ENCODE results near the gene NCF2.

Gene NCF2

DNA sequence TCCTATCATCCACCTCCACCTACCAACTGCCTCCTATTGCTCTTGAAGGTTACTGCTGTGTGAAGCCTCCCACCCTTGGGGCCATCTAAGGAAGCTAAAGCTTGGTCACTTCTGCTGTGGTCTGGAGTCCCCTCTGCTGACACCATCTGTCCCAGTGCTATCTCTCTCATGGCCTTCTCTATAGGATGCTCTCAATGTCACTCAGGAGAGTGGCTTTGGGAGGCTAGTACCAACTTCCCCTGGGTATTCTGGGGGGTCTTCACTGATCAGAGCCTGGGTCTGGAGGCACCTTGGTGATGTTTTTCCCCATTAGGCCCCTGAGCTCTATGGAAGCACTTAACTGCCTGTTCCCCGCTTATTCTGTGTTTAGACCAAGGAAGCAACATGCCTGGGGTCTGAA, 12.3 kb upstream of the NCF2 start:
- TF ChIP-seq POLR2A (IDR thresholded peaks at IDR 0.05; ENCODE audit: low read length) (no peak), GATA1 (IDR thresholded peaks at IDR 0.05; ENCODE audit: low read depth, low read length) (no peak)
- no peak for DNase-seq

DNA sequence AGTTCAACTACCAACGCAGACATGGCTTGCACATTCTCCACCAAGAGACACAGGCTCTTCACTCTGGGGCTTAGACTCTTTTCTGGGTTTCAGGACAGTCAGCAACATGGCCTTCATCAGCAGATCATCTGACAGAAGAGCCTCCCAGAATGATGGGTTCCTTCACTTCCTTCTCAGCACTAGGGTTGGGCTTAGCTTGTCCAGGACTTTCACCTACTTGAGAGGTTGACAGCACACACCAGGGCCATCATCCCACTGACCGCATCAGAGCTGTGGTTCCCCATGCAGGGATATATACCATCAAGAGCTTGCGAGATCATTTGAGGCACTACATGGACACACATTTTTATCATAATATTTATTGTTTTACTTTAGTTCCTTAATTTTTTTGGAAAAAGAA, 10.4 kb upstream of the NCF2 start:
- no peak for TF ChIP-seq GATA1 (IDR thresholded peaks at IDR 0.05; ENCODE audit: low read depth, low read length)
- no peak for TF ChIP-seq POLR2A (IDR thresholded peaks at IDR 0.05; ENCODE audit: low read length)
- no peak for DNase-seq

- peak; percentile 9 to 44 for DNase-seq
- TF ChIP-seq GATA1 (IDR thresholded peaks at IDR 0.05; ENCODE audit: low read depth, low read length) (no peak), POLR2A (IDR thresholded peaks at IDR 0.05; ENCODE audit: low read length) (no peak)
These were observed 9.9 kb upstream of the NCF2 start for GRCh38 chr1:183600136-183600535.

DNA sequence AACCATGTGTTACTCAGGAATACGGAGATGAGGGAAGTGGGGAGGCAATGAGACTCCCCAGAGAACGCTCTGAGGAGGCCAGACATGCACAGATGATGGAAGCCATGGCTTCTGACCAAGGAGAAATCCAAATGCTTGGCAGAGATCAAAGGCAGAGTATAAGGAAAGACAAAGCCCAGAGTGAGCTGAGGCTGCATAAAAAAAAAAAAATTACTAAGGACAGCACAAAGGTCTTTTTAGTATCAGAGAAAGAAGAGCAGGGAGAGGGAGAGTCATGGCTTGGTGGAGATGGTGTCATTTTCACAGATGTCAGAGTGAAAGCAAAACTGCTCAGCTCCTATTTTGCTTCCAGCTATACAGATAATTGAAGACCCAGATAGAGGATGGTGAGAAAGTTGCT, 8.1 kb upstream of the NCF2 start:
- TF ChIP-seq GATA1 (IDR thresholded peaks at IDR 0.05; ENCODE audit: low read depth, low read length) (no peak), POLR2A (IDR thresholded peaks at IDR 0.05; ENCODE audit: low read length) (no peak)
- no peak for DNase-seq

GRCh38 chr1:183597656-183598347, 7.5 kb upstream of the NCF2 start:
- DNase-seq, result no peak
- TF ChIP-seq POLR2A (IDR thresholded peaks at IDR 0.05; ENCODE audit: low read length) (no peak), GATA1 (IDR thresholded peaks at IDR 0.05; ENCODE audit: low read depth, low read length) (no peak)

DNA sequence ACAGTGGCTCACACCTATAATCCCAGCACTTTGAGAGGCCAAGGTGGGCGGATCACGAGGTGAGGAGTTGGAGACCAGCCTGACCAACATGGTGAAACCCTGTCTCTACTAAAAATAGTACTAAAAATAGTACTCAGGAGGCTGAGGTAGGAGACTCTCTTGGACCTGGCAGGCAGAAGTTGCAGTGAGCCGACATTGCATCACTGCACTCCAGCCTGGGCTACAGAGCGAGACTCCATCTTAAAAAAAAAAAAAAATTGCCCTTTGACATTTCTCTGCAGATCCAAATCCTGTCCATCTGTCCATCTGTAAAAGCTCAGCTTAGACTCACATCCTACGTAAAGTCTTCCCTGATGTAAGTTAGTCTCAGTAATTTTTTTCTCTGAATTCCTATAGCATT, 6.2 kb upstream of the NCF2 start:
- DNase-seq, result no peak
- TF ChIP-seq POLR2A (IDR thresholded peaks at IDR 0.05; ENCODE audit: low read length) (no peak), GATA1 (IDR thresholded peaks at IDR 0.05; ENCODE audit: low read depth, low read length) (no peak)

- TF ChIP-seq POLR2A (IDR thresholded peaks at IDR 0.05; ENCODE audit: low read length), result no peak
- no peak for TF ChIP-seq GATA1 (IDR thresholded peaks at IDR 0.05; ENCODE audit: low read depth, low read length)
- no peak for DNase-seq
These were observed 5.3 kb upstream of the NCF2 start for GRCh38 chr1:183595537-183595936.

DNA sequence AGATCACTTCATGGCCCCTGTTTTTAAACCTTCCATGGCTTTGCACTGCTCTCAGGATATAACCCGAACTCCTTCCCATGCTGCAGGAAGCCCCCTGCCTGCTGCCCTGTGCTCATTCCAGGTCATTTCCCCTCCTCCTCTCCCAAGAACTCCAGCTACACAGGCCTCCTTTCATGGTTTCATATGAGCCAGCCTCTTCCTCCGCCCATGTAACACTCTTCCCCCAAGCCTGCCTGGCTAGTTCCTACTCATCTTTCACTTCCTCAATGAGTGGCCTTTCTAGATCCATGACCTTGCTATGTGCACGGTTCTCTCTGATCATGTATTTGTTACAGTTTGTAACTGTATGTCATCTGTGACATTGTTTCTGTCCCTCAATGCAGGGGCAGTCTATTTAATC, 3.1 kb upstream of the NCF2 start:
- DNase-seq, result no peak
- TF ChIP-seq POLR2A (IDR thresholded peaks at IDR 0.05; ENCODE audit: low read length) (no peak), GATA1 (IDR thresholded peaks at IDR 0.05; ENCODE audit: low read depth, low read length) (no peak)

GRCh38 chr1:183592733-183593132, 2.5 kb upstream of the NCF2 start:
- DNase-seq, result no peak
- TF ChIP-seq POLR2A (IDR thresholded peaks at IDR 0.05; ENCODE audit: low read length) (no peak), GATA1 (IDR thresholded peaks at IDR 0.05; ENCODE audit: low read depth, low read length) (no peak)

GRCh38 chr1:183589874-183590243, 400 bp downstream of the NCF2 start:
- DNase-seq, result no peak
- no peak for TF ChIP-seq GATA1 (IDR thresholded peaks at IDR 0.05; ENCODE audit: low read depth, low read length)
- no peak for TF ChIP-seq POLR2A (IDR thresholded peaks at IDR 0.05; ENCODE audit: low read length)

DNA sequence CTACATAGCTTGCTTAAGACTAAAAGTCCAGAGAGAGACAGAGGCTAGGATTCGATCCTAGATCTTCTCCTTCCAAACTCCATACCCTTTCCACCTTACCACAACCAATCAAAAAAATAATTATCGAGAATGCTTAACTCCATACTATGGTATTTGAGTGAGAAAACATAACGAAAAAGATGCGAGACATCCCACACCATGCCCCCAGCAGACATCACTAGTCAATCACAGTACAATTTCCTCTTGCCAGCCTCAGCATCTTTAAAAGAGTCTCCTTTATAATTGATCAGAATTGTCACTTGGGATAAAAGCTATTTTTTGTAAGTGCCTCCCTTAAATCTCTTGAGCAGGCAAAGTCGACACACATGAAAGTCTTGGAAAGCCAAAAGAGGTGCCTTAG, 875 bp downstream of the NCF2 start:
- TF ChIP-seq POLR2A (IDR thresholded peaks at IDR 0.05; ENCODE audit: low read length) (no peak), GATA1 (IDR thresholded peaks at IDR 0.05; ENCODE audit: low read depth, low read length) (no peak)
- no peak for DNase-seq

GRCh38 chr1:183588827-183589226, 1.4 kb downstream of the NCF2 start:
- DNase-seq, result no peak
- TF ChIP-seq POLR2A (IDR thresholded peaks at IDR 0.05; ENCODE audit: low read length), result no peak
- TF ChIP-seq GATA1 (IDR thresholded peaks at IDR 0.05; ENCODE audit: low read depth, low read length), result no peak

DNA sequence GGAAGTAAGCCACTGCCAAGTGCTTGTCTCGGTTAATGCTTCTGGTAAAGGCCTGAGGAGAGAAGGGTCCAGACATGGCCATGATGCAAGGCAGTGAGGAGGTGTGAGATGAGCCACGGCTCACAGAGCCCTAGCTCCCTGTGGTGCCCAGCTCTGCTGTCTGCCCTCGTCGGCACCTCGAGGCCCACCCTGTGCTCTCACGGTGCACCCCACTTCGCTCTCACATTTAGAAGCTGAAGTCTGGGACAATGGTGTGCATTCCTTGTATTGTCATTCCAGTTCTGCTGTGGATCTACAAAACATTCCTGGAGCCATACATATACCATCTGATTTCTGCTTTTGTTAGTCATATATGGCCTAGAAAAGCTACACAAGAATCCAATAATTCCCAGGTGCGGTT, 3.3 kb downstream of the NCF2 start:
- no peak for DNase-seq
- TF ChIP-seq POLR2A (IDR thresholded peaks at IDR 0.05; ENCODE audit: low read length), result no peak
- no peak for TF ChIP-seq GATA1 (IDR thresholded peaks at IDR 0.05; ENCODE audit: low read depth, low read length)

DNA sequence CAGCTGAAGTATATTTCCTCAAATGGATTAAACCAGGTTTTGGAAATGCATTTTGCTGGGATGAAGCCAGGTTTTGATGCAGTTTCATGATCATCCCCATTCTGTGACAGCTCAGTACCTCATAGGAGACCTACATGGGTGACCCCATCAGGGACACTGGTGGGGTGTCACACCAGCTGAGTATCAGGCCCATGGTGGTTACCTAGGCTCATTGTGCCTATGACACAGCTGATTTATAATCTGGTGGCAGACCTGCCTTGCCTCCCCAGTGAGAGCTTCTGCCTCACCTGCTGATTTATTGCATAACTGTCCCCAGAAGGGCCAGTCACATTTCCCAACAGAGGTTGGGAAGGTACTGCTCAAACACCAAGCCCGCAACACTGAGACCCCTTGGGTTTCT, 3.8 kb downstream of the NCF2 start:
- no peak for TF ChIP-seq GATA1 (IDR thresholded peaks at IDR 0.05; ENCODE audit: low read depth, low read length)
- TF ChIP-seq POLR2A (IDR thresholded peaks at IDR 0.05; ENCODE audit: low read length), result no peak
- DNase-seq, result no peak

DNA sequence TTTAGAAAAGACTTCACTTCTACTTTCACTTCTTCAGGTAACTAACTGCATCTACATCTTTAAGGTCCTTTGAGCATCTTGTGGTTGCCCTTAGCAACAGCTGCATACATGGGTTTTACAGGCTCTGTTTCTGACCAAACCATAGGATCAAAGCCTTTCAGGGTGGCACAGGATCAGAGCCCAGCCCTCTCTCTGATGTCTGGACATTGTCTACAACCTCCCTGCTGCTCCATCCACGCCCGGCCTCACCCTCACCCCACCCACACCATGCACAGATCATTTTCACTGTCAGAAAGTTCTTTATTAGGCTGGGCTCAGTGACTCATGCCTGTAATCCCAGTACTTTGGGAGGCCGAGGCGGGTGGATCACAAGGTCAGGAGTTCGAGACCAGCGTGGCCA, 5.2 kb downstream of the NCF2 start:
- no peak for TF ChIP-seq POLR2A (IDR thresholded peaks at IDR 0.05; ENCODE audit: low read length)
- TF ChIP-seq GATA1 (IDR thresholded peaks at IDR 0.05; ENCODE audit: low read depth, low read length), result no peak
- no peak for DNase-seq

DNA sequence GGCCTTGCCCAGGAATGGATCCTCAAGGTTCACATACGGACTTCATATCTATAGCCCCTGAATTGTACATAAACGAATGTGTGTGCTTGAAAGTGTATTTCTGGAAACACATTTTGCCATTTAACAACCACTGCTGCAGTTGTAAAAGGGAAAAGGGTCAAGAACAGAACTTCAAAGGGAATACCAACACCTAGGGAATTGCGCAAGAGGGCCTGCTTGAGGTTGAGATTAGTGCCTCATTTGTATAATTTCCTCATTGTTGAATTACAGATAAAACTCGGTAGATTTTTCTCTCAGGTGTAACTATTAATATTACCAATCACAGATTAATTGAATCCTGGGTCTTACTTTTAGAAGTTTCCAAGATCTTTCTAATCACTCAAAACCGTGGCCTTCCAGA, 6.1 kb downstream of the NCF2 start:
- TF ChIP-seq GATA1 (IDR thresholded peaks at IDR 0.05; ENCODE audit: low read depth, low read length) (no peak), POLR2A (IDR thresholded peaks at IDR 0.05; ENCODE audit: low read length) (no peak)
- DNase-seq, result no peak
